HG03342 (cell line): ENCODE data around the gene HNF4A.

Experiments
- ATAC-seq: cut with Tn5 transposase; IDR thresholded peaks from one replicate; pipeline ENCODE4 v1.9.1; 2021; ENCODE audit warnings: mild to moderate bottlenecking, moderate library complexity; ENCODE audit not compliant: unreplicated experiment

HNF4A gene

GRCh38 chr20:44404204-44405181 is 49.0 kb downstream of the HNF4A start:
- ATAC-seq, result no peak

DNA sequence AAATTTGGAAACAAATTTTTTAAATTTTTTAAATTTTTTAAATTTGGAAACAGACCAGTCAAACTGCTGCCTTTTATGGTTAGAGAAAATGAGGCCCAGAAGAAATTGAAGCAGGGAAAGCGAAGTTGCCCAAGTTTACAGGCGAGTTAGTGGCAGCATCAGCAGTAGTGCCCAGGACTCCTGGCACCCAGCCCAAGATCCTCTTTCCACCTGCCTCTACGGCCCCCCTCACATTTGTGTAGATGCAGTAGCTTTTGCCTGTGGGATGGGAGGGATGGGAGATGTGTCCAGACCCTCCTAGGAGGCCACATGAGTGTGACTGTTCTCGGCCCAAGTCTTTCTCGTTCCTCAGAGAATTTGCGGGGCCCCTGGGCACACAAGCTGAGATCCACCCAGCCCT is 49.8 kb downstream of the HNF4A start:
- no peak for ATAC-seq

GRCh38 chr20:44405785-44406571 is 50.5 kb downstream of the HNF4A start:
- ATAC-seq, result no peak

DNA sequence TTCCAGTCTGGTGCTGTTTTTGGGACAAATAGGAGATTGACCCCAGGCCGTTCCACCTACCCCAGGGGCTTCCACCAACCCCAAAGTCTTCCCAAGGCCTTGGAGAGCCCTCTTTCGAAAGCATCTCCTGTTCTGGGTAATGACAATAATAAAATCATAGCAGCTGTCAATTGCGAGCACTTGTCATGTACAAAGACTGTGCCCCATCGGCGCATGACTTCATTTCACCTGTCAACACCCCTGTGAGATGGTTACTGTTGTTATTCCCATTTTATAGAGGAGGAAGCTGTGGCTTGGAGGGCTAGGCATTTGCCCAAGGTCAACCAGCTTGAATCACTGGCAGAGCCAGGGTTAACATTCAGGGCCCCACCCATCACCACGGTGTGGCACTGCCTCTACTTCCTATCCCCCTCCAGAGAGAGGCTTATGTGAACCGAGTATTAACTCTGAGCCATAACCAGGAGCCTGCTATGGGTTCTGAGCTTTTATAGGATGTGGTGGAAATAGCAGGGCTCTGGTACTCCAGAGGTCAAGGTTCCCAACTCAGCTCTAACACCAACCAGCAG is 51.2 kb downstream of the HNF4A start:
- ATAC-seq, result no peak

- no peak for ATAC-seq
These were observed 52.1 kb downstream of the HNF4A start for GRCh38 chr20:44407402-44408184.

GRCh38 chr20:44409132-44409600 is 53.7 kb downstream of the HNF4A start:
- ATAC-seq, result no peak

- ATAC-seq, result no peak
These were observed 55.1 kb downstream of the HNF4A start for GRCh38 chr20:44410583-44411019.

DNA sequence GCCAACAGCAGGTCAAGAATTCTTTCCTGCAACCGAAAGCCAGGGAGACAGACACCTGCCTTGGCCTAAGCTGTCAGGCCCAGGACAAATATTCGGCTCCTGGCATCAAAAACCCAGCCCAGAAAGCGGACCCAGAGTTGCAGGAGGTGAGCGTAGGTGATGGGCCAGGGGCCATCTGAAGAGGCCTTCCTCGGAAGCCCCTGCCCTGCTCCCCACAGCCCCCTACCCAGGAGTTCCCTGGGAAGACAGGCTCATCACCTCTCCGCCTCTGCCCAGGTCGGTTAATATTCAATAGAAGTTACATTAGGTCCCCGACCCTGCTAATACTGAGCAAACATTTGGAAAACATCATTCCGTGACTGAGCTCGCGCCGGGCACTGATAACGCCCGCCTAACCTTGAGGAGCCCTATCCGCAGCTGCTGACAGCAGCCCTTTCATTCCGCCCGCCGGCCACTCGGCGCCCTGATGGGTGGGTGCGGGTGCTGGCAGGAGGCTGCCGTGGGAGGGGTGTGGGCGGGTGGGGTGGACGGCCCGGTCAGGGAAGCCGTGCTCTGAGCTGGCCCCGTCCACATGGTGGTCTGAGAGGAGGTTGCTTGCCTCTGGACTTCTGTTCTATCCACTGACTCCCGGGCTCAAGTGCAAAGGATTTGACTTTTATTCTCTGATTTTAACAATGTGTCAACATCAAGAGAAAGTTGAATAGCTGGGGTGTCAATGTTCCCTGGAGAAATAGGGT is 55.7 kb downstream of the HNF4A start:
- no peak for ATAC-seq

DNA sequence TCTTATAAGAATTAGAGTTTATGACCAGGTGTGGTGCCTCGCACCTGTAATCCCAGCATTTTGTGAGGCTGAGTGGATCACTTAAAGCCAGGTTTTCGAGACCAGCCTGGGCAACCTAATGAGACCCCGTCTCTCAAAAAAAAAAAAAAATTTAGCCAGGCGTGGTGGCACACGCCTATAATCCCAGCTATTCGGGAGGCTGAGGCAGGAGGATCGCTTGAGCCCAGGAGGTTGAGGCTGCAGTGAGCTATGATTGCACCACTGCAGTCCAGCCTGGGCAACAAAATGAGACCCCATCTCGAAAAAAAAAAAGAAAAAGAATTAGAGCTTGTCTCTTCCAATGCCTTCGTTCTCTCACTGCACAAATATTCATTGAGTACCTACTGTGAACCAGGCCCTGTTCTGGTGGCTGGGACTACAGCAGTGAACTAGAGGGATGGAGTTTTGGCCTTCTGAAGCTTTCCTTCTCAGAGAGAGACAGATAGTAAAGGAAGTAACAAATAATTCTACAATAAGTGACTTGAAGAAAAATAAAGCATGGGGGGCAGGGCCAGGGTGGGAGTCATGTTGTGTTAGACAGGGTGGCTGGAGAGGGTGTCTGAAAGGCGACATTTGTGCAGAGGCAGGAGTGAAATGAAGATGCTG is 56.4 kb downstream of the HNF4A start:
- ATAC-seq, result no peak

- ATAC-seq, result no peak
These were observed 57.1 kb downstream of the HNF4A start for GRCh38 chr20:44412402-44413144.

GRCh38 chr20:44413575-44414345 is 58.3 kb downstream of the HNF4A start:
- no peak for ATAC-seq

- no peak for ATAC-seq
These were observed 58.8 kb downstream of the HNF4A start for GRCh38 chr20:44414346-44414714.

DNA sequence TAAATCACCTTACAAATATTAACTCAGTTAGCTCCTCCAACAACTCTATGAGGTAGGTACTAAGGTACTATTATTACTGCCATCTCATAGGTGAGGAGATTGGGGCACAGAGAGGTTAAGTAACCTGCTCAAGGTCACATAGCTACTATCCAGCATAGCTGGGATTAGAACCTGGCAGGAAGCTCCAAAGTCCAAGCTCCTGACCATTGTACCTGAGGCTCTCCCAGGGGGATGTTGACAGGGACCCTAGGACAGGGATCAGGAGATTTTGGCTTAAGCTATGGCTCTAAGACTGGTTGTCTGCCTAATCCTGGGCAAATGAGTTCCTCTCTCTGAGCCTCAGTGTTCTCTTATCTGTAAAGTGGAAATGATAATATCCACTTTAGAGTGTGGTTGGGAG is 59.3 kb downstream of the HNF4A start:
- ATAC-seq, result no peak

DNA sequence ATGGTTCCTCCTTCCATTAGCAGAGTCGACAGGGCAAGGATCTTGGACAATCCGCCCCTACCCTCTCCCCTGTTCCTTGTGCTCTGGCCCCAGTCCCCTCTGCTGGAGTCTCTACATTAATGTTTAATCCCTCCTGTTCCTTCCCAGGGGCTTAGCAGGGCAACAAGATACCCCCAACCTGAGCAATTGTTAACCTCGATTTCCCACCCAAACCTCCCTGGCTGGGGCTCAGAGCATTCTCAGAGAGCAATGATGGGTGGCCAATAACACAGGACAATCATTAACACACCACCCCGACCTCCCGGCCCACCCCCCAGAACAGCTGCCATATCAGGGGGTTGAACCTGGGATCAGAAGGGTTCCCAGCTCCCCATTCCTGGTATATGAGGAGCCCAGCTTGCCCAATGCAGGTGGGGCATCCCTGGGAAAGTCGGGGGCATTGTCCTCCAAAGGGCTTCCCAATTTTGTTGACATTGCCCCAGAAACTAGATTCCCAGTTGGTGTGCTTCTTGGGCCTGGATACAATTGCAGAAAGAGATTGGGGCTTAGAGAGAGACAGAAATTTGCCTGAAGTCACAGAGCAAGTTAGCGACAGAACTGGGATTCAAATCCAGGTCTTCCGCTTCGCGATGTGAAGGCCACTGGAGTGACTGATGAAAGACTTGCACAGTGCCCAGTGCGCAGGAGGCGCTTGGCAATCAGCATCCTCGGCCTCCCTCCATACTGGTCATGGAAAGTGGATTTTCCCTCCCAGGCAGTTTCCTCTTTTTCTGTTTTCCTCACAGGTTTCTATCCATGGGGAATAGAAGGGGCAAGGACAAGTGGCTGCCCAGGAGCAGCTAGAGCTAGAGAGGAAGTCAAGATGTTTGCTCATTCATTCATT is 60.6 kb downstream of the HNF4A start:
- no peak for ATAC-seq

- ATAC-seq, result no peak
These were observed 62.8 kb downstream of the HNF4A start for GRCh38 chr20:44418069-44418905.
